ENCODE results near the gene AOAH.

The AOAH gene

GRCh38 chr7:36615852-36616540, 108.3 kb downstream of the AOAH start:
- ChIA-PET POLR2A (no interaction called here), CTCF (interaction anchor here (0.8 kb wide), 1 partner anchor 11 kb away, joined by 3 read pairs; no protein-coding TSS in a partner anchor)
- no peak for DNase-seq (ENCODE audit: extremely low spot score)

GRCh38 chr7:36614959-36615358, 109.3 kb downstream of the AOAH start:
- CTCF ChIA-PET: interaction anchor here (1.1 kb wide), 1 partner anchor 12 kb away, joined by 4 read pairs; no protein-coding TSS in a partner anchor
- DNase-seq (ENCODE audit: extremely low spot score): no peak
- POLR2A ChIA-PET: no interaction called here
- no peak for TF ChIP-seq CTCF (IDR thresholded peaks at IDR 0.05; ENCODE audit: control extremely low read depth, extremely low read depth, low read depth, missing control alignments)

More at GRCh38 chr7:36615852-36616540, 108.3 kb downstream of the AOAH start:
- no peak for TF ChIP-seq CTCF (IDR thresholded peaks at IDR 0.05; ENCODE audit: control extremely low read depth, extremely low read depth, low read depth, missing control alignments)

- no peak for DNase-seq (ENCODE audit: extremely low spot score)
- CTCF ChIA-PET: no interaction called here
- no peak for TF ChIP-seq CTCF (IDR thresholded peaks at IDR 0.05; ENCODE audit: control extremely low read depth, extremely low read depth, low read depth, missing control alignments)
- POLR2A ChIA-PET: no interaction called here
Observed at GRCh38 chr7:36613031-36613614, 111.2 kb downstream of the AOAH start.

- no peak for TF ChIP-seq CTCF (IDR thresholded peaks at IDR 0.05; ENCODE audit: control extremely low read depth, extremely low read depth, low read depth, missing control alignments)
- DNase-seq (ENCODE audit: extremely low spot score): no peak
- ChIA-PET CTCF (no interaction called here), POLR2A (no interaction called here)
Observed at GRCh38 chr7:36611703-36612102, 112.6 kb downstream of the AOAH start.

GRCh38 chr7:36607721-36608095, 116.6 kb downstream of the AOAH start:
- POLR2A ChIA-PET: no interaction called here
- DNase-seq (ENCODE audit: extremely low spot score): no peak
- no peak for TF ChIP-seq CTCF (IDR thresholded peaks at IDR 0.05; ENCODE audit: control extremely low read depth, extremely low read depth, low read depth, missing control alignments)
- CTCF ChIA-PET: interaction anchor here (0.8 to 2.2 kb wide), 4 partner anchors 11 to 44 kb away, joined by 3 to 11 read pairs (median 3); no protein-coding TSS in a partner anchor

- POLR2A ChIA-PET: no interaction called here
- CTCF ChIA-PET: interaction anchor here (0.8 to 1.3 kb wide), 2 partner anchors 44 to 133 kb away, joined by 3 read pairs; no protein-coding TSS in a partner anchor
- TF ChIP-seq CTCF (IDR thresholded peaks at IDR 0.05; ENCODE audit: control extremely low read depth, extremely low read depth, low read depth, missing control alignments): no peak
- DNase-seq (ENCODE audit: extremely low spot score): no peak
Observed at GRCh38 chr7:36606976-36607720, 117.1 kb downstream of the AOAH start.
